Measurements from ENCODE around the gene TDRD6.
"Not testable (repeated sequence)": the region's sequence is repeated elsewhere in the genome, so short reads cannot be mapped to it uniquely, and the experiment has no call there.

TDRD6 gene, protein sequence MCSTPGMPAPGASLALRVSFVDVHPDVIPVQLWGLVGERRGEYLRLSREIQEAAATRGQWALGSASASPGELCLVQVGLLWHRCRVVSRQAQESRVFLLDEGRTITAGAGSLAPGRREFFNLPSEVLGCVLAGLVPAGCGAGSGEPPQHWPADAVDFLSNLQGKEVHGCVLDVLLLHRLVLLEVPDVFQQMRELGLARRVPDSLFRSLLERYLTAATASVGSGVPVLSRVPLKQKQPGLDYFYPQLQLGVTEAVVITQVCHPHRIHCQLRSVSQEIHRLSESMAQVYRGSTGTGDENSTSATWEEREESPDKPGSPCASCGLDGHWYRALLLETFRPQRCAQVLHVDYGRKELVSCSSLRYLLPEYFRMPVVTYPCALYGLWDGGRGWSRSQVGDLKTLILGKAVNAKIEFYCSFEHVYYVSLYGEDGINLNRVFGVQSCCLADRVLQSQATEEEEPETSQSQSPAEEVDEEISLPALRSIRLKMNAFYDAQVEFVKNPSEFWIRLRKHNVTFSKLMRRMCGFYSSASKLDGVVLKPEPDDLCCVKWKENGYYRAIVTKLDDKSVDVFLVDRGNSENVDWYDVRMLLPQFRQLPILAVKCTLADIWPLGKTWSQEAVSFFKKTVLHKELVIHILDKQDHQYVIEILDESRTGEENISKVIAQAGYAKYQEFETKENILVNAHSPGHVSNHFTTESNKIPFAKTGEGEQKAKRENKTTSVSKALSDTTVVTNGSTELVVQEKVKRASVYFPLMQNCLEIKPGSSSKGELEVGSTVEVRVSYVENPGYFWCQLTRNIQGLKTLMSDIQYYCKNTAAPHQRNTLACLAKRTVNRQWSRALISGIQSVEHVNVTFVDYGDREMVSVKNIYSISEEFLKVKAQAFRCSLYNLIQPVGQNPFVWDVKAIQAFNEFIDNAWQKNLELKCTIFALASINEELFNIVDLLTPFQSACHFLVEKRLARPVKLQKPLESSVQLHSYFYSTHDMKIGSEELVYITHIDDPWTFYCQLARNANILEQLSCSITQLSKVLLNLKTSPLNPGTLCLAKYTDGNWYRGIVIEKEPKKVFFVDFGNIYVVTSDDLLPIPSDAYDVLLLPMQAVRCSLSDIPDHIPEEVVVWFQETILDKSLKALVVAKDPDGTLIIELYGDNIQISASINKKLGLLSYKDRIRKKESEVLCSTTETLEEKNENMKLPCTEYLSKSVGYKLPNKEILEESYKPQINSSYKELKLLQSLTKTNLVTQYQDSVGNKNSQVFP (N-terminal part only)

GRCh38 chr6:46687619-46688097 is at the start of gene TDRD6:
Gene TDRD6, plus strand, starts transcription at chr6:46687885. Its CDS starts 244 bp downstream, at chr6:46688129.
- DNase-seq (ENCODE audit: low spot score), result no peak

DNA sequence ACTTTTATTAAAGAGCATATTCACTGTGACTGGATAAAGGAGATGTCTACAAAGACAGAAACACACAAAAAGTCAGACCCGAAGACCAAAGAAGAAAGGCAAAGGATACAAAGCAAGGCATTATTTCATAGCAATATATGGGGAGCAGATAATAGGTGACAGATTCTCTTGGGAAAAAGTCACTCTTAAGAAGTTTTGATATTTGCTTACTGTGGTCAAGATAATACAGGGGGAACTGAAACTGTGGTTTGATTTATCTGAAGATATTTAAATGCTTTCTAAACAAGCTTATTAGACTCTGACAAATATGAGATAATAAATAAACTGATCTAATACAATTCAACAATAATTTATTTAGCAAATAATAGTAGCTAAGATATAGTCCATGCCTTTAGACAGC is 49.8 kb upstream of the TDRD6 start:
- peak; percentile 35 for DNase-seq (ENCODE audit: low spot score)

GRCh38 chr6:46638650-46639049 is 49.0 kb upstream of the TDRD6 start:
- DNase-seq (ENCODE audit: low spot score), result no peak

GRCh38 chr6:46642928-46643751 is 44.5 kb upstream of the TDRD6 start:
- DNase-seq (ENCODE audit: low spot score), result no peak

DNA sequence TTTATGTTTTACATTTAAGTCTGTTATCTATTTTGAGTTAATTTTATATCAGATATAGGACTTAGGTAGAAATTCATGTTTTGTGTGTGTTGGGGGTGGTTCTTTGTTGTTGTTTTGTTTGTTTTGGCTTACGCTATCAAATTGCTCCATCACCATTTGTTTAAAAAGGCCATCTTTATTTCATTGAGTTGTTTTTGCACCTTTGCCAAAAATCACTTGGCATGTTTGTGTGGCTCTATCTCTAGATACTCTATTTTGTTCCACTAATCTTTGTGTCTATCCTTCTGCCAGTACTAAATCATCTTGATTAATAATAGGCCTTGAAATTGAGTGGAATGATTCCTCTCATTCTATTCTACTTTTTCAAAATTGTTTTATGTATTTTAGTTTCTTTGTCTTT is 42.4 kb upstream of the TDRD6 start:
- no peak for DNase-seq (ENCODE audit: low spot score)

DNA sequence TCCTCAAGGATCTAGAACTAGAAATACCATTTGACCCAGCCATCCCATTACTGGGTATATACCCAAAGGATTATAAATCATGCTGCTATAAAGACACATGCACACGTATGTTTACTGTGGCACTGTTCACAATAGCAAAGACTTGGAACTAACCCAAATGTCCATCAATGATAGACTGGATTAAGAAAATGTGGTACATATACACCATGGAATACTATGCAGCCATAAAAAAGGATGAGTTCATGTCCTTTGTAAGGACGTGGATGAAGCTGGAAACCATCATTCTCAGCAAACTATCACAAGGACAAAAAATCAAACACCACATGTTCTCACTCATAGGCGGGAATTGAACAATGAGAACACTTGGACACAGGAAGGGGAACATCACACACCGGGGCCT is 39.6 kb upstream of the TDRD6 start:
- DNase-seq (ENCODE audit: low spot score), result not testable (repeated sequence)

- no peak for DNase-seq (ENCODE audit: low spot score)
Observed at GRCh38 chr6:46648869-46649492, 38.7 kb upstream of the TDRD6 start.

GRCh38 chr6:46651006-46651405 is 36.7 kb upstream of the TDRD6 start:
- no peak for DNase-seq (ENCODE audit: low spot score)

GRCh38 chr6:46651816-46652215 is 35.9 kb upstream of the TDRD6 start:
- DNase-seq (ENCODE audit: low spot score), result no peak

DNA sequence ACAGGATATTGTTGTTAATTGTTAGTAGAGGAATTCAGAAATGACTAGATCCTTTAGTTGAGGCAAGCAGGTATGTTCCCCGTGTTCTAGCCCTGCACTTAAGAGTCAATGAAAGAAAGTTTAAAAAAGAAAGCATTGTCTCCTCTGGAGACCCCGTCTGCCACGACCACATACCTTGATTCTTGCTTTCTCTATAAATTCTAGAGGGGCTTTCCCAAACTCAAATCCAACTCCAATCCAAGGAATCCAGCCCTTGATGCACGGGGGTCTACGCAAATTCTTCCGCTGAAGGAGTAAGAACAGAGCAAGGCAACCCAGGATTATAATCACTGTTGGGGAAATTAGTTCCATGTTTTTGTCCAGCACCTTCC is 35.5 kb upstream of the TDRD6 start:
- DNase-seq (ENCODE audit: low spot score), result no peak

- DNase-seq (ENCODE audit: low spot score), result peak; percentile 80
Observed at GRCh38 chr6:46652603-46653438, 34.9 kb upstream of the TDRD6 start, which contains the start of the genes CYP39A1 and SLC25A27. Gene CYP39A1, minus strand, starts transcription at chr6:46652818. Its CDS starts 236 bp downstream, at chr6:46652582. Gene SLC25A27, plus strand, starts transcription at chr6:46652975. Its CDS starts 218 bp downstream, at chr6:46653193.

GRCh38 chr6:46653439-46654195 is 34.1 kb upstream of the TDRD6 start:
- no peak for DNase-seq (ENCODE audit: low spot score)

DNA sequence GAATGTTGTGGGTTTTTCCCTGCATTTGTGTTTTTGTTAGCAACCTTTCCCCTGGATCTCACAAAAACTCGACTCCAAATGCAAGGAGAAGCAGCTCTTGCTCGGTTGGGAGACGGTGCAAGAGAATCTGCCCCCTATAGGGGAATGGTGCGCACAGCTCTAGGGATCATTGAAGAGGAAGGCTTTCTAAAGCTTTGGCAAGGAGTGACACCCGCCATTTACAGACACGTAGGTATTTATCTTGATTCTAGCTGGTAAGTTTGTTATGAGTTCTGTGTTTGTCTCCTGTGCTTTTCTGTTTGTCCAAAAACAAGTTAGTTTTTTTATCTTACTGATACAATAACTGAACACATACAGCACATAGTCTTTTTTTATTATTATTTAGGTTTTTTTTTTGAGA is 31.9 kb upstream of the TDRD6 start:
- no peak for DNase-seq (ENCODE audit: low spot score)

- no peak for DNase-seq (ENCODE audit: low spot score)
Observed at GRCh38 chr6:46657642-46658041, 30.0 kb upstream of the TDRD6 start.

- DNase-seq (ENCODE audit: low spot score), result no peak
Observed at GRCh38 chr6:46661483-46661882, 26.2 kb upstream of the TDRD6 start.

- DNase-seq (ENCODE audit: low spot score), result no peak
Observed at GRCh38 chr6:46667377-46667776, 20.3 kb upstream of the TDRD6 start.

GRCh38 chr6:46674410-46674809 is 13.3 kb upstream of the TDRD6 start:
- no peak for DNase-seq (ENCODE audit: low spot score)

DNA sequence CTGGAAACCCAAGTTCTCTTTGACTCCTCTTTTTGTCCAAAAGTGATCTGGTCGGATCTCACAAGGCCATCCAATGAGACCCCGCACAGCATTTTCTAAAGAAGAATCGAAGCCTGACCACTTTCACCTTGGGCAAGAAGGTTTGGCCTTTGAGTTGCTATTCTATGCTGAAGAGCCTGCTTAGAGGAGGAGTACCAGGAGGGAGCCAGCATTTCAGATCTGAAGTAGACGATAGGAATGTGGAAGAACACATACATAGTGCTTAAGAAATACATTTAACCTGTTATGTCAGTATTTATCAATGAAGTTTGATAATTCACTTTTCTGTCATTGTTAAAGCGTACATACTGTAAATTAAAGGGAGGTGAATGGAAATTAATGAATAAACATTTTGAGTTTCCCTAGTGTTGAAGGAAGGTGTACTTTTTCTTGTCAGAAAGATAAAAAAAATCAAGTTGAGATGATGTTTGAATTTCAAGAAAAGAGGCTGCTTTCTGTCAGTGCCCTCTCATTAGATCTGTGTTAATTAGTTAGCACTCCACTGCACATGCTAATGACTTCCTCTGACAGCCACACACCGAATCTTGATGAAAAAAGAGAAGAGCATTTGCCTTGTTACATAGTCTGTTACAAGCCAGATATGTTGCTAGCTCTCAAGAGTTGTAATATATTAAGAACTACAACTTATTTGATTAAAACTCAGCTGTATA is 10.9 kb upstream of the TDRD6 start:
- no peak for DNase-seq (ENCODE audit: low spot score)

Data from NAMALWA (cell line).